Iris pigment epithelial cell (primary cell): ENCODE results near the gene TBC1D13.
"Not testable (repeated sequence)": the region's sequence is repeated elsewhere in the genome, so short reads cannot be mapped to it uniquely, and the experiment has no call there.

Source experiments
- DNase-seq: peaks from one replicate; pipeline ENCODE4 v3.0.0-alpha.2; 2011; ENCODE audit warnings: low read depth

TBC1D13 gene, protein sequence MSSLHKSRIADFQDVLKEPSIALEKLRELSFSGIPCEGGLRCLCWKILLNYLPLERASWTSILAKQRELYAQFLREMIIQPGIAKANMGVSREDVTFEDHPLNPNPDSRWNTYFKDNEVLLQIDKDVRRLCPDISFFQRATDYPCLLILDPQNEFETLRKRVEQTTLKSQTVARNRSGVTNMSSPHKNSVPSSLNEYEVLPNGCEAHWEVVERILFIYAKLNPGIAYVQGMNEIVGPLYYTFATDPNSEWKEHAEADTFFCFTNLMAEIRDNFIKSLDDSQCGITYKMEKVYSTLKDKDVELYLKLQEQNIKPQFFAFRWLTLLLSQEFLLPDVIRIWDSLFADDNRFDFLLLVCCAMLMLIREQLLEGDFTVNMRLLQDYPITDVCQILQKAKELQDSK

DNA sequence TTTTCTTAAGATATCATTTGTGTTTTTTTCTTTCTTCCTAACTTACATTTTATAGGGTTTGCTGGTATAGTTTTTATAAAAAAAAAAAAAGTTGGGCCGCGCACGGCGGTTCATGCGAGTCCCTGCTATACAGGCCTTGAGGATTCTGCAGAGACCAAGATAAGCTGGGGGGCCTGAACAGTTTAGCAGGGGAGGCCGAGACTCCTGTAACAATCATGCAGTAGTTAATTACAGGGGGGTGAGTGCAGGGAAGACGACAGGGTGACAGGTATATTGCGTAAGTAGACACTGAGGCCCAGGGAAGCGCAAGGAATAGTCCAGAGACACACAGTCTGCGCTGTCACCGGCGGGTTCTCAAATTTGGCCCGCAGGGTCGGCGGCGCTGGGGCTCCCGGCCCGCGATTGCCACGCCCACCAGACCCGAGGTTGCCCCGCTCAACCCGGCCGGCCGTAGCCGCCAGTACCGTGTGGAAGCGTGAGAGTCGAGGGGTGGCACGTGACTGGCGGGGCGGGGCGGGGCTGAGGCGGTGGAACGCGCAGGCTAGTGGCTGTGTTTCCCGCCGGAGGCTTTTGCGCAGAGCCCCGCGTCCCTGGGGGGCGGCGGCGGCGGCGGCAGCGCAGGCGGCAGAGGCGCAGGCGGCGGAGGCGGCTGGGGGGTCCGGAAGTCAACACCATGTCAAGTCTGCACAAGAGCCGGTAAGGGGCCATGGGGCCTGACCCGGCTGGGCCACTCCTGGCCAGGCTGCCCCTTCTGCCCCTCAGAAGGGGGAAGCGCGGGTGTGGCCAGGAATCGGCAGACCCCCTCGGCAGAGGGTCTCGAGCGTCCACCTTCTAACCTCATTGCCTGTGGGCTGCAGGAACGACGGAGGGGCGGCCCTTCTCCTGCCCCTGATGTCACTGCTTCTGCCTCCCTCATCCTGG, at the start of gene TBC1D13:
TSS of gene TBC1D13 (plus strand) at position 573 of the 921 bp plus-strand sequence. CDS start at position 674, 101 bp downstream.
- DNase-seq: peak; percentile 82

DNA sequence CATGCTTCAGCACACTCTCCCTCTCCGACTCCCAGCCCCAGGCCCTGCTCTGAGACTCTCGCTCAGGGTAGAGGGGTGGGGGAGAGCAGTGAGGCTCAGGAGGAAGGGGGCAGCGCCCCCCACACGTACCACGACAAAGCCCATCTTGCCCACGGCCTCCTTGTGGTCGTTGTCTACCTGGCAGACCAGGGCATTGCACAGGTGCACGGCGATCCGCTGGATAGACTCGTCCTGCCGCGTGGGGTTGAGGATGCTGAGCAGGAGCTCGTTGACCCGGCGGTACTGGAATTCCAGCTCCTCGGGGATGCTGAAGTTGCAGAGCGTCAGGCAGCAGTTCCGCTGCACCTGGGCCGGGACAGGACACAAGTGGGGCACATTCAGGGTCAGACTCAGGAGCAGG, 44.7 kb upstream of the TBC1D13 start:
- no peak for DNase-seq

DNA sequence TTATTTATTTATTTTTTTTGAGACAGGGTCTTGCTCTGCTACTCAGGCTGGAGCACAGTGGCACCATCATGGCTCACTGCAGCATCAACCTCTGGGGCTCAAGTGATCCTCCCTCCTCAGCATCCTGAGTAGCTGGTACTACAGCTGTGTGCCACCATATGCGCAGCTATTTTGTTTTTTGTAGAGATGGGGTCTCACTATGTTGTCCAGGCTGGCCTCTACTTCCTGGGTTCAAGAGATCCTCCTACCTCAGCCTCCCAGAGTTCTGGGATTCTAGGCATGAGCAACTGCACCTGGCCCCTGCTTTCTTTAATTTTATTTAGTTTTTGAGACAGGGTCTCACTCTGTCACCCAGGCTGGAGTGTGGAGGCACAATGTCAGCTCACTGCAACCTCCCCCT, 43.6 kb upstream of the TBC1D13 start:
- no peak for DNase-seq

DNA sequence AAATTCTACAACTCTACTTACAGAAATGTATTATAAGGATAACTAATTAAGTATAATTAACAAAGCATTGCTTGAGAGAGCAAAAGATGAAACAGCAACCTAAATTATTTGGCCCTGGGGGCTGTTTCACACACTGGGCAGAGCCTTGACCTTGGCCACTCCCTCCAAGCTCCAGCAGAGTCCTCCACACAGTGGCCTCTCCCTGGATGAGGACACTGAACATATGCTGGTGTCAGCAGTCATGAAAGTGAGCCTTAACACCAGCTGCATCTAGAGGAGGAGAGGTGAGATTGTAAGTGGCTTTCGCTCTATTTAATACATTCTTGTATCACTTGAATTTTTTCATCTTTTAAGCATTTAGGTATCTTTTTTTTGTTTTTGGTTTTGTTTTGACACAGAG, 39.8 kb upstream of the TBC1D13 start:
- DNase-seq: no peak

DNA sequence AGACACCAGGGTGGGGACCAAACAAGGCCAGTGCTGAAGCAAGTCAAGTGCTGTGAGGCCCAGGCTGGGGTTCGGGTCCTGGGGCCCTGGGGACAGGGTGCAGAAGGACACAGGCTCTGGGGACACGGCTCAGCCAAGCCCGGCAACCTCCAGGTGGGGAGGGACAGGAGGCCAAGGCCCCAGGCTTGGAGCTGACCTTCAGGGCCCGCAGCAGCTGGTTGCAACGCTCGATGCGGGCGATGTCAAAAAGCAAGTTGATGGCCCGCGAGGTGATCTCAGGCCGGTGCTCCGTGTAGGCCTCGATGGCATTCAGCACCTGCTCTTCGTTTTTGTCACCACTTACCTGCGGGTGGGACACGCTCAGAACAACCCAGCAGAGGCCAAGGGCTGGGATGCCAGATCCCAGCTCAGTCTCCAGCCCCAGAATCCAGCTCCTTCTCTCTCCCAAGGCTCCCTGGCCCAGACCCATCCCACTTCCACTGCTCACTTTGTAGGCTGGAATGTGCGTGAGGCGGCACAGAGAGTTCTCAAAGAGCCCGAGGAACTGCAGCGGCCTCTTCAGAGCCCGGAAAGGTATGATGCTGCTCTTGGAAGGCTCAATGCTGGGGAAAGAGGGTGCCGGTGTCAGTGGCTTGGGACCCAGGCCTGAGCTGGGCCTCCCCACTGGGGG, 36.0 kb upstream of the TBC1D13 start:
- no peak for DNase-seq

DNA sequence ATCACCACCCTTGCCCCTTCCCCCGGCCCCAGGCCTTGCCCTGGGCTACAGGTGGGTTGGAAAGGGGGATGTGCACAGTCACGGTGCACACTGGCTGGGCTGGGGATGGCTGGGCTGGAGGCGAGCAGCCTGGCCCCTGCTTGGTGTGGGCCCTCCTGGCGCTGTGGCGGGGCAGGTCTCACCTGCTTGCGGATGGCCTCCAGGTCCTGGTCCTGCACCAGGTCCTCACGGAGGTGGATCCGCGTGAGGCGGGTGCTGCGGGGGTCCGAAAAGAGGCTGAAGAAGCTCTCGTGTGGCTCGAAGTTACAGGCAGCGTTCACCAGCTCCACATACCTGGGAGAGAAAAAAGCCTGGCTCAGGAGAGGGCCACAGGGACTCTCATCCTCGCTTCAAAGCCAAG, 33.4 kb upstream of the TBC1D13 start:
- DNase-seq: no peak

DNA sequence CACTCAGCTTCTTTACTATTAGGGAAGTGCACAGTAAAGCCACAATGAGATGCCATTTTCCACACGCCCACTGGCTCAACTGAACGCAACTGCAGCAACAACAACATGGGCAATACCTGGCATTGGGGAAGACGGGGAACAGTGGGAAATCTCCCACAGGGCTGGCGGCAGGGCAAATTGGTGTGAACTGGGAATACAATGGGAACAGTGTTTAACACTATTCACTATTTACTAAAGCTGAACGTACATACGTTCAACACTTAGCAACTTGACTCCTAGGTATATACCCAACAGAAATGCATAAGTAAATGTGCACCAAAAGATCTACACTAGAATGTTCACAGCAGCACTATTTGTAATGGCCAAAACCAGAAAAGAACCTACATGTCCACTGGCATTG, 29.5 kb upstream of the TBC1D13 start:
- DNase-seq: no peak

DNA sequence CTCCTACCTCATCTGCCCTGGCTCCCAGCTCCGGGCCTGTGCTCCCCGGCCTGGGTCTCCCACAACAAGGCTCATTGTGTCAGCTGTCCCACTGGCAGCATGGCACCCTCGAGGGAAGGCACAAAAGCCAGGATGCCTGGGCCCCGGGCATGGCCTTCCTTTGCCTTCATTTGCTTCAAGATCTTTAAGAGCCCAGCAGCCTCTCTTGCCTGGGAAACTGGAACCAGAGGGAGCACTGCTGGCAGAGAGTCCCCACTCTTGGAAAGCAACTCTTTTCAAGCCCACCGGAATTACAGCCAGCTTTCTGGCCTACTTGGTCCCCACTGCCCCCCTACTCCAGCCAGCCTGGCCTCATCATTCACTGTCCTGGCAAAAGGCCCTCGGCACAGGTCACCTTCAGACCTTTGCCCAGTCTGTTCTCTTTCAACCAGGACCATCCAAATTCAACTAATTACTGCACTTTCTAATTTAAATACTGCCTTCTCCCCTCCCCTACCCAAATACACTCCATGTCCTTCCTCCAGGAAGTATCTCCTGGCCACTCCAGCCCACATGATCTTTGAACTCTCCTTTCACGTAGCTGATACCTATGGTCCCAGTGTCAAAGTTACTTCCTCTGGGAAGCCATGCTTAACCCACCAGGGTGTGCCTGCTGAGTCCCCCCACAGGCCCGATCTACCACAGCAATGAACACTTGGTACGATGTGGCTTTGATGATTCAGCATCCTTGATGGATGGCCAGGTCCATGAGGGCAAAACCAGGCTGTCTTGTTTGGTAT, 24.2 kb upstream of the TBC1D13 start:
- no peak for DNase-seq

DNA sequence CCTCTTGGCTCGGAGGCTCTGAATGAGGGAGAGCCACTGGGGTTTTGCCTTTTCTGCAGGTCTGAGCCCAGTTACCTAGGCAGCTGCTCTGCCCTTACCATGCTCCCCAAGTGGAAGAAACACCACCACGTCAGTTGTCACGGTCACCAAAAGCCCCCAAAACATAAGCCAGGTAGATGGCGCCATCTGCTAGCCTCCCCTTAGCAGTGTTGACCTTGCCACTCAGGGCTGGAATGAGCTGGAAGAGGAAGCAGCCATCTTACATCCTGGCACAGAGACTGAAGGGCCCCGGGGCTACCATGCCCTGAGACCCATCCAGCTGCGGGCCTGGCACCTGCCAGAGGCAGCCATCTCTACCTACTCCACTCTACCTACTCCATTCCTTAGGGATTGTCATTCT, 22.7 kb upstream of the TBC1D13 start:
- no peak for DNase-seq

DNA sequence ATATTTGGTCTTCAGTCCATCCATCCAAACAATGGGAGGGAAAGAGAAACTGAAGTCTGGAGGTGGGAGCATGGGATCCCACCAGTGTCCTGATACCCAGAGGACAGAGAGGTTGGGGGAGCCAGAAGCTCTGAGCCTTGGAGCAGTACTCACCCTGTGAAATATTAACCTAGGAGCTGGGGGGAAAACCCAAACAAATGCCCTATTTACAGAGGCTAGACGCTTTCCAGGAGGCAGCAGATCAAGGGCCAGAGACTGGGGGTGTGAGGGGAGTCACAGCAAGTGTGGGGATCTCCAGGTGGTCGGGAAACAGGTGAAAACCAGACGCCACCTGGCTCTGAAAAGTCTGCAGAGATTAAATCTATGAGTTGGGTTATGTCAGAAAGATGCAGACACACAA, 21.6 kb upstream of the TBC1D13 start:
- DNase-seq: no peak

DNA sequence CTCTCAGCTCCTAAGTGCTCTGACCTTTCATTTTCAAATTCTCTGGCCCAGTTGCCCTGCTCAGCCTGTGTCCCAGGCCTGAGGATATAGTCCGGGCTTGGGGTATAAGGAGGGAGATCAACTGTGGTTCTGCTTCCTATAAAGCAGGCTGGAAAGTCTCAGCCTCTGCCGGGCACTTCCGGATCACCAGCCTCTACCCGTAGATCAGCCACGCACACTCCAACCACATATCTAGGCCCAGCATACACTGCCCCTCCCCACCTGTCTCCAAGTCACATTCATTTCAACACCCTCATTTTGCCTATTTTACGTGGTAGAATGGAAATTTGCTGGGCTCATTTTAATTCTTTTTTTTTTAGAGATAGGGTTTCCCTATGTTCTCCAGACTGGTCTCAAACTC, 18.4 kb upstream of the TBC1D13 start:
- DNase-seq: no peak

DNA sequence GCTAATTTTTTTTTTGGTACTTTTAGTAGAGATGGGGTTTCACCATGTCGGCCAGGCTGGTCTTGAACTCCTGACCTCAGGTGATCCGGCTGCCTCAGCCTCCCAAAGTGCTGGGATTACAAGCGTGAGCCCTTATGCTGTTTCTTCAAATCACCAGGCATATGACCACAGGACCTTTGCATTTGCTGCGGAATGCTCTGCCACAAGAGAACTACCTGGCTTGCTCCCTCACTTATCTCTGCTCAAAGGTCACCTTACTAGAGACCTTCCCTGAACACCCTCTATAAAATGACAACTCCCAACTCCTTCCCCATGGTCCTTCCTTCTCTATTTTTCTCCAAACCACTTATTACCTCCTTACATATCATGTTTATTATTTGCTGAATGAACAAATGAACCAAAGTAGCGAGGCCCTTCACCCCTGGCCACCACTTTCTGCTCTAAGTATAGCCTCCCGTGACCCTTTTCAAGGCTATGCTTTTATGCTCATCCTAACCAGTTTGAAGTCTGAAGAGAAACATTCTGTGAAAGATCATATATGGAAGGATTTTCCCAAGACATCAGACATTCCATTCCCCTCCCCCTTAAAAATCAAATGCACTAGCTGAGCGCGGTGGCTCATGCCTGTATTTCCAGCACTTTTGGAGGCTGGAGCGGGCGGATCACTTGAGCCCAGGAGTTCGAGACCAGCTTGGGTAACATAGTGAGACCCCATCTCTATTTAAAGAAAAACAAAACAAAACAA, 16.6 kb upstream of the TBC1D13 start:
- DNase-seq: no peak

DNA sequence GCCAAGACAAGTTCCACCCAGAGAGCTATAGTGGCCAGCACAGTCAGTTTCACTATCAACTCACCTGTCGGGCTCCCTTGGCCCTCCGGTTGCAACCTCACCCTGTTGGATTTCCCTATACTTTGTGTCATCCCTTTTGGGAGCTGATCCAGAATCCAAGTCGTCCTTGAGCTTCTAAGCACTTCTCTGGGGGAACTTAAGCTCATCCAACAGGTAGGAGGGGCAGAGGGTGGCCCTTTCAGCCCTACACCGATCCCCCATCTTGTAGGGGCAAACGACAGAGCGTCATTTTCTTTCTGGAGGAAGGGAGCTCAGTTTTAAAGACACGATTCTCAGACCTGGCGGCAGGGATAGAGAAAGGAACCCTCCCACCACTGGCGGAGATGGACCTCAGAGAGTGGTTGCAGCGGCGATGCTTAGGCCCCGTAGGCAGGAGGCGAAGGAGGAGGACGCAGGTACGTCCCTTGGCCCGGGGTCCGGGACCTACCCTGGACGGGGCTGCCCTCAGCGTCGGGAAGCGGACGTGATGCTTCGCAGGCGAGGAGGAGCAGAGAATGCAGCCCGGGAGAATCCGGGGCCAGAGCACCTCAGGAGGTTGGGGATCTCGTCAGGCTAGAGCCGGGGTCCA, 15.8 kb upstream of the TBC1D13 start:
- DNase-seq: peak; percentile 32

DNA sequence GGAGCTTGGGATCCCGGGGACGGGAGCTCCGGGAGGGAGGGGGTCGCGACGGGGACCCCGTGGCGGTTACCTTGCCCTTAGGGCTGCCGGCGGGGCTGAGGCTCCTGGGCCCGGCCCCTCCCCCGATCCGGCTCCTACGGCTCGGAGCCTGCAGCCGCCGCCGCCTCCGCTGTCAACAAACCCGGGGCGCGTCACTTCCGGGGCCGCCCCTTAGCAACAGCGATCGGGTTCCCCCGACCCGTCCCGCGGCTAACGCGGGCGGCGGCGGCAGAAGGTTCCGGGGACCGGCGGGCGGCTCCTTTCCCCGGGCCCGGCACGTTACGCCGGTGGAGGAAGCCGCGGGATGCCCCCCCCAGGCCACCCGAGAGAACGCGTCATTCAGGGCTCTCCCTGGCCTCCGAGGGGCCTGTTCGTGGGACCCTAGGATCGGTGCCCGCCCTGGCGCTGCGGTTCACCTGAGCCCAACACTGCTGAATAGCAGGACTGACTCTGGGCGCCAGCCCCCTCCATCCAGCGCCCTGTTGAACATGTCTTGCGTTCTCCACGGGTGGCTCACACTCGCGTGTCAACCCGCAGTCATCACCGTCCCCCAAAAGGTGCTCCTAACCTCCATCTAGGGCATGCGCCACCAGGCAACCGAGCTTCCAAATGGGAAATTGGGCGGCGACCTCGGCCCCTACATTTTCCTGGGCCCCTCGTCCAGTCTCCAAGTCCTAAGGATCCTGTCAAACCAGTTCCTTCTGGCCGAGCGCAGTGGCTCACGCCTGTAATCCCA, 15.1 kb upstream of the TBC1D13 start, which contains the start of gene ZER1:
TSS of gene ZER1 (minus strand) at position 183 of the 775 bp plus-strand sequence. CDS start 16,362 bp downstream, outside the sequence.
- peak; percentile 92 for DNase-seq

DNA sequence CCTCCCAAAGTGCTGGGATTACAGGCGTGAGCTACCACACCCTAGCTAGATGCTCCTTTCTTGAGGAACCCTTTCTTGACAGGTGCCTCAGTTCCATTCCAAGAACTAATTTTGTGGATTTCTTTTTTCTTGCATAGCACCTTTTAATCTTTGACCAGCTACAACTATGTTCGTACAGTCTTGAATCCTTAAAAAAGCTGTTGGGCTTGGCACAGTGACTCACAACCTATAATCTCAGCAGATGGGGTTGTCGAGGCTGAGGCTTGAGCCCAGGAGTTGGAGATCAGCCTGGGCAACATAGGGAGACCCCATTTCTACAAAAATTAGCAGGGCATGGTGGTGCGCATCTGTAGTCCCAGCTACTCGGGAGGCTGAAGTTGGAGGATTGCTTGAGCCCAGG, 14.0 kb upstream of the TBC1D13 start:
- DNase-seq: no peak

DNA sequence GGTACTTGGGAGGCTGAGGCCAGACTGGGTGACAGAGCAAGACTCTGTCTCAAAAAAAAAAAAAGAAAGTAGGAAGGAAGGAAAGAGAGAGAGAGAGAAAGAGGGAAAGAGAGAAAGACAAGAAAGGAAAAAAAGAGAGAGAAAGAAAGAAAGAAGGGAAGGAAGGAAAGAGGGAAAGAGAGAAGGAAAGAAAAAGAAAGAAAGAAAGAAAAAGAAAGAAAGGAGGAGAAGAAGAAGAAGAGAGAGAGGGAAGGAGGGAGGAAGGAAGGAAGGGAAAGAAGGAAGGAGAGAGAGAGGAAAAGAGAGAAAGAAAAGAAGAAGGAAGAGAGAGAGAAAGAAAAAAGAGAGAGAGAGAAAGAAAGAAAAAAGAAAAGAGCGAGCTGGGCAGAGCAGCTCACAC, 12.2 kb upstream of the TBC1D13 start:
- DNase-seq: no peak

DNA sequence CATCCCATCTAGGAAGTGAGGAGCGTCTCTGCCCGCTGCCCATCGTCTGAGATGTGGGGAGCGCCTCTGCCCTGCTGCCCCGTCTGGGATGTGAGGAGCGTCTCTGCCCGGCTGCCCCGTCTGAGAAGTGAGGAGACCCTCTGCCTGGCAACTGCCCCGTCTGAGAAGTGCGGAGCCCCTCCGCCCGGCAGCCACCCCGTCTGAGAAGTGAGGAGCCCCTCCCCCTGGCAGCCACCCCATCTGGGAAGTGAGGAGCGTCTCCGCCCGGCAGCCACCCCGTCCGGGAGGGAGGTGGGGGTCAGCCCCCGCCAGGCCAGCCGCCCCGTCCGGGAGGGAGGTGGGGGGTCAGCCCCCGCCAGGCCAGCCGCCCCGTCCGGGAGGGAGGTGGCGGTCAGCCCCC, 7.0 kb upstream of the TBC1D13 start:
- DNase-seq: not testable (repeated sequence)

DNA sequence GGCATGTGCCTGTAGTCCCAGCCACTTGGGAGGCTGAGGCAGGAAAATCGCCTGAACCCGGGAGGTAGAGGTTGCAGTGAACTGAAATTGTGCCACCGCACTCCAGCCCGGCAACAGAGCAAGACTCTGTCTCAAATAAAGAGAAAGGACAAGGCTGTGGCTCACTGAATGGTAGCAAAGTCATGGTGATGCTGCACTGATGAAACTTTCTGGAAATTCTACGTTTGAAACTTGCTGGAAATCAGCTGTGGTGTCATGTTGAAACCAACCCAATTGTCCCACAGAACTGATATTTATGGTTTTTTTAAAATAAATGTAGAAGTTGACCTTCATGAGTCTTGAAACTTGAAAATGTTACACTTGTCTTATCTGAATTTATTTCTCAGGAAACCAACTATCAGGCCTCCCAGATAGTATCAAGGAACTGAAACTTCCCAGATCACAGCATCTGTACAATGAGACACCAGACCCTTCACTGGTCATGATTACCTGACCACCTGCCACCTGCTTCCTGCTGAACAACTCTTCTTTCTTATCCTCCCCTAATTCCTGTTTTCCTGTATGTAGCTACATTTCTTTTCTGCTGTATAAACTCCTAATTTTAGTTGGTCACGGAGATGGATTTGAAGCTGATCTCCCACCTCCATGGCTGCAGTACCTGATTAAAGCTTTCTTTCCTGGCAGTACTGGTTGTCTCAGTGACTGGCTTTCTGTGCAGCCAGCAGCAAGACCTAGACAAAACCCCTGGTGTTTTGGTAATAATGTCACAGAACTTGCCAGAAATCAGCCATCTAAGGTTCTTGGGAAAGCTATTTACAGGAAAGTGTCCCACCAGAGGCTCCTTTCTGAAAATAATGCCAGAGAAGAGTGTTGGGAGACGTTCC, 5.6 kb upstream of the TBC1D13 start:
- no peak for DNase-seq

DNA sequence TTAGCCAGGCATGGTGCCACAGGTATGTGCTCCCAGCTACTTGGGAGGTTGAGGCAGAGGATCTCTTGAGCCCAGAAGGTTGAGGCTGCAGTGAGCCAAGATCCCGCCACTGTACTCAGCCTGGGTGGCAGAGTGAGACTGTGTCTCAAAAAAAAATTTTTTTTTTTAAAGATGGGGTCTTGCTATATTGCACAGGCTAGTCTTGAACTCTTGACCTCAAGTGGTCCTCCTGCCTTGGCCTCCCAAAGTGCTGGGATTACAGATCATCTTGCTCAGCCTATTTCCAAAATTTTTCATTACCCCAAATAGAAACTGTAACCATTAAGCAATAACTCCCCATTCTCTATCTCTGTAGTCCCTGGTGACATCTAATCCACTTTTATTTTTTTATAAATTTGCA, 4.4 kb upstream of the TBC1D13 start:
- no peak for DNase-seq
